ENCODE data around the gene KIF5B.

Gene KIF5B

GRCh38 chr10:31961277-31962074, 94.7 kb downstream of the KIF5B start:
- no peak for DNase-seq (ENCODE audit: low read depth)

GRCh38 chr10:31959461-31960173, 96.6 kb downstream of the KIF5B start:
- DNase-seq (ENCODE audit: low read depth): no peak
